Upper lobe of right lung (tissue), 1 donor: ENCODE results near the gene EIF2S2. TPM values are rescaled to one million over a fixed set of nuclear protein-coding genes. Genes with fewer than 3 reads are reported as not detected.

Source experiments
- ATAC-seq: fragments of 200-7000 bp; cut with Tn5 transposase; one replicate; pipeline ENCODE4 v1.9.1; 2020; ENCODE audit warnings: mild to moderate bottlenecking, moderate library complexity
- DNase-seq: peaks from one replicate; pipeline ENCODE4 v3.0.0-alpha.2; 2020
- H3K27ac ChIP-seq: fragments of 200-600 bp; one replicate; pipeline ENCODE4 v1.8.0; 2022
- H3K27me3 ChIP-seq: fragments of 200-600 bp; one replicate; pipeline ENCODE4 v1.8.0; 2022; ENCODE audit warnings: mild to moderate bottlenecking
- H3K36me3 ChIP-seq: fragments of 200-600 bp; one replicate; pipeline ENCODE4 v1.8.0; 2022
- H3K4me1 ChIP-seq: fragments of 200-600 bp; one replicate; pipeline ENCODE4 v1.8.0; 2022
- H3K4me3 ChIP-seq: fragments of 200-600 bp; one replicate; pipeline ENCODE4 v1.8.0; 2022; ENCODE audit warnings: mild to moderate bottlenecking
- H3K9me3 ChIP-seq: fragments of 200-600 bp; one replicate; pipeline ENCODE4 v1.8.0; 2022
- intact Hi-C: fragments of 100-400 bp; cut with DNase I; formaldehyde crosslinking; loops from one replicate; pipeline ENCODE4 v1.11.0; 2022
- total RNA-seq: library from RNA; stranded (reverse); fragmentation: NEBNext Ultra II Directional; extraction: Animal tissue kit (Norgen Biotek cat#: 25700); gene quantifications from one replicate; pipeline ENCODE4 v1.2.1, GENCODE V29; 2021
- TF ChIP-seq, protein P1 (sequence below): fragments of 200-600 bp; IDR thresholded peaks from one replicate; pipeline ENCODE4 v1.8.0; 2022; ENCODE audit warnings: antibody characterized with exemption
- donor health status: DM: no; HTN: yes; CAD: no; lungs with severe emphysema.

The EIF2S2 gene
- total RNA-seq, 1 donor from 2014 or later: 54.4 TPM

DNA sequence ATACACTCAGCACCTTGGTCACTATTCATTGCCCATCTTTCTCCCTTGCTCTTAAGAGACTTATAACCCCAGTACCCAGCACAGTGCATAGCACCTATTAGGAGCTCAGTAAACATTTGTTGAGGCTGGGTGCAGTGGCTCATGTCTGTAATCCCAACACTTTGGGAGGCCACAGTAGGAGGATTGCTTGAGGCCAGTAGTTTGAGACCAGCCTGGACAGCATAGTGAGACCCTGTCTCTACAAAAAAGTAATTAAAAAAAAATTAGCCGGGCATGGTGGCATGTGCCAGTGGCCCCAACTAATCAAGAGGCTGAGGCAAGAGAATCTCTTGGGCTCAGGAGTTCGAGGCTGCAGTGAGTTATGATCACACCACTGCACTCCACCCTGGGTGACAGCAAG is 8.2 kb upstream of the EIF2S2 start:
- Histone ChIP-seq H3K27ac (no peak overlapping the region), H3K4me3 (no peak overlapping the region), H3K4me1 (no peaks in the 10 kb centered on the region), H3K9me3 (no peaks in the 10 kb centered on the region), H3K27me3 (no peaks in the 10 kb centered on the region), H3K36me3 (no peaks in the 10 kb centered on the region)
- ATAC-seq (no peak), DNase-seq (no peak)
- intact Hi-C loops: no loop called here
- TF ChIP-seq, protein P1, sequence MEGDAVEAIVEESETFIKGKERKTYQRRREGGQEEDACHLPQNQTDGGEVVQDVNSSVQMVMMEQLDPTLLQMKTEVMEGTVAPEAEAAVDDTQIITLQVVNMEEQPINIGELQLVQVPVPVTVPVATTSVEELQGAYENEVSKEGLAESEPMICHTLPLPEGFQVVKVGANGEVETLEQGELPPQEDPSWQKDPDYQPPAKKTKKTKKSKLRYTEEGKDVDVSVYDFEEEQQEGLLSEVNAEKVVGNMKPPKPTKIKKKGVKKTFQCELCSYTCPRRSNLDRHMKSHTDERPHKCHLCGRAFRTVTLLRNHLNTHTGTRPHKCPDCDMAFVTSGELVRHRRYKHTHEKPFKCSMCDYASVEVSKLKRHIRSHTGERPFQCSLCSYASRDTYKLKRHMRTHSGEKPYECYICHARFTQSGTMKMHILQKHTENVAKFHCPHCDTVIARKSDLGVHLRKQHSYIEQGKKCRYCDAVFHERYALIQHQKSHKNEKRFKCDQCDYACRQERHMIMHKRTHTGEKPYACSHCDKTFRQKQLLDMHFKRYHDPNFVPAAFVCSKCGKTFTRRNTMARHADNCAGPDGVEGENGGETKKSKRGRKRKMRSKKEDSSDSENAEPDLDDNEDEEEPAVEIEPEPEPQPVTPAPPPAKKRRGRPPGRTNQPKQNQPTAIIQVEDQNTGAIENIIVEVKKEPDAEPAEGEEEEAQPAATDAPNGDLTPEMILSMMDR: no peak

DNA sequence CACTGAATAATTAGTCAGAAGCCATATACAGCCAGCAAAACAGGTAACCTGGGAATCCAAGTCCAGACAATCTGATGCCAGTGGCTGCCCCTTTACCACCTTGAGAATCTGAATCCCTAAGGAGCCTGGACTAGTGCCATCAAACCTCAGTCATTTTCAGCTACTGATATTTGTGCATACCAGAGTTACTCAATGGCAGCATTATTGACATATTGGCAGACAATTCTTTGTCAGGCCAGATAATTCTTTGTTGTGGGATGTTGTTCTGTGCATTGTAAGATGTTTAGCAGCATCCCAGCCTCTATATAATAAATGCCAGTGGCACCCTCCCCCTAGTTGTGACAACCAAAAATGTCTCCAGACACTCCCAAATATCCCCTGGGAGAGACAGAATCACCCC is 3.2 kb upstream of the EIF2S2 start:
- no peak overlapping the region for H3K27ac ChIP-seq
- DNase-seq (no peak), ATAC-seq (no peak)
- H3K4me3 ChIP-seq: no peak overlapping the region
- no peaks in the 10 kb centered on the region for H3K36me3 ChIP-seq
- no peaks in the 10 kb centered on the region for H3K9me3 ChIP-seq
- intact Hi-C loops: no loop called here
- H3K27me3 ChIP-seq: no peaks in the 10 kb centered on the region
- peaks cover 7% of the 10 kb centered on the region for H3K4me1 ChIP-seq
- TF ChIP-seq, protein P1: no peak

DNA sequence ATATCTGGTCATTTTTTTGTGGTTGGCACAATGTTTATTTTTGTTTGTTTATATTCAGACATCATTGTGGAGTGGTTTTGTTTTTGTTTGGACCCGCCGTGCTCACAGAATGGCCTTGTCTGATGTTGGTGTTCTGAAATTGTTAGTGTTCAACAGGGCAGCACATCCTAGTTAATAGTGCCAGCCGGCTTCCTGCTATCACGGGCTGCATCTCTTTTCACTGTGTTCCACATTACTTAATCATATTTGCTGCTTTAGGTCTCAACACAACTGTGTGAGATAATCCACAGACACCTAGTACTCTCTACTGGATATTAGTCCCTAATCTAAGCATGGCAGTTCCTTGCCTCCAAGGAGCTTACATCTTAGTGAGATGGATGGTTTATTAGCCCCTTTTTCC is 2.8 kb upstream of the EIF2S2 start:
- intact Hi-C loops: no loop called here
- Histone ChIP-seq H3K4me3 (no peak overlapping the region), H3K27me3 (no peaks in the 10 kb centered on the region), H3K9me3 (no peaks in the 10 kb centered on the region), H3K36me3 (peaks cover 3% of the 10 kb centered on the region), H3K27ac (no peak overlapping the region), H3K4me1 (peaks cover 11% of the 10 kb centered on the region)
- TF ChIP-seq, protein P1: no peak
- ATAC-seq (no peak), DNase-seq (no peak)

DNA sequence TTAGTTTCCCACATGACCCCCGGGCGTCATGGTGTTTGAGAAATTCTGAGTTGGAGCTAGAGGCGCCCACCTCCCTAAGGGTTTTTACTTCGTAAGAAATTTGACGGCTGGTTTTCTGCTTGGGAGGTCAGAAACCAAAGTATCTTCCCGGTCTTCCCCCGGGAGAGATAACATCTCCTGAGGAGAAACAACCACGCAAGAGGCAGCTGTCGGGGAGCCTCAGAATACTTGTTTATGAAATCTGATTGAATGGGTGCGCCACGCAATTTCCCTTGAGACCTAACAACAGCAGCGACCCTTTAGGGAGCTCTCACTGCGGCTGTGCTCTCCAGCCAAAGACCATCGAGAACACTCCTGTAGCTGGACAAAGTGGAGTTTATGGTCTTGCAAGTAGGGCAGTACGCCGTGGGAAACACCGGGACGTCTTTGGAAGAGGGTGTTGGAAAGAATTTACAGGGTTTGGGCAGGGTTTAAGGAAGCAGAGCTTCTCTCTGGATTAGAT is 608 bp upstream of the EIF2S2 start:
- Histone ChIP-seq H3K27ac (peak overlapping the region; percentile 99), H3K27me3 (no peaks in the 10 kb centered on the region), H3K36me3 (peaks cover 21% of the 10 kb centered on the region), H3K4me3 (peak overlapping the region; percentile 95), H3K4me1 (peaks cover 31% of the 10 kb centered on the region), H3K9me3 (no peaks in the 10 kb centered on the region)
- TF ChIP-seq, protein P1: no peak
- no peak for ATAC-seq
- DNase-seq: peak; percentile 65
- intact Hi-C loops: no loop called here

DNA sequence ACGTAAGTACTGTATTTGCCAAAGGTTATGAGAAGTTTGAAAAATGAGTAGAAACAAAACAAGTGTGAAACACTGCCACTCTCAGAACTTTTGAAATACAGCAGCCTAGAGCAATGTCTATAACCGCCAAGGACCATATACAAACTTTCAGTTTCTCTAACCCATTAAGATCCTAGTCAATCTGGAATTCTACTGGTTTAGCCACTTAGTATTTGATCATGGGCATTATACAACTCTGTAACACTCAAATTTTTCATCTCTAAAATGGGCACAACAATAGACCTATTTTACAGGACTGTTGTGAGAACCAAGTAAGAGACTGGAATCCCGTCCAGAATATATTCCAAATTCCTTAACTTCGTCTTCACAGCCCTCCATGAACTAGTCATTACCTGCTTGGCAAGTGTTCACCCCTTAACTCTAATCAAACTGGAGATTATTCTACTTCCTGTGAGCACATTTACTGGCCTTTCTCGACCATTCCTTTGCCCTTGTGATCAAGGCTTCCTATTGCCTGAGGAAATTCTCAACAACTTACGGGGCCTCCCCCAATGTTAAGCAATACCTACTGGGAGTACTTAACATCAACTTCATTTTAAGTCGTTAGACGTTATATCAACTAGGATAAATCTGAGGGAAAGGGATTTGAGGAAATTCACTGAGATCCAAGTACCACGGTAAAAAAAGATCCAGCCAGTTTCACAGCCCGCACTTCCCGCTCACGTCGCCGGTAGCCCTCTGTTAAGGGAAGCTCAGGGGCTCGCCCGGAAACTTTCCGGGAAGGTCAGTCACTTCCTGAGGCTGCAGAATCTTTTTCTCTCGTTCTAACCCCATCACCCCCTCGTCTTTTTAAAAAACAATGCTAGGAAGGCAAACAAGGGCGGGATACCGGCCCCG is 1.1 kb downstream of the EIF2S2 start:
- TF ChIP-seq, protein P1: no peak
- H3K9me3 ChIP-seq: no peaks in the 10 kb centered on the region
- peak overlapping the region; percentile 95 for H3K4me3 ChIP-seq
- DNase-seq (peak; percentile 73), ATAC-seq (peak; percentile 31)
- peaks cover 21% of the 10 kb centered on the region for H3K36me3 ChIP-seq
- no peaks in the 10 kb centered on the region for H3K27me3 ChIP-seq
- H3K4me1 ChIP-seq: peaks cover 39% of the 10 kb centered on the region
- intact Hi-C loops: no loop called here
- H3K27ac ChIP-seq: peak overlapping the region; percentile 99
